K562 (cell line): ENCODE data around the gene CHST1.

Source experiments
- CTCF ChIP-seq, 3 experiments: IDR thresholded peaks in 2 of 3; conservative IDR thresholded peaks in 1 of 3; 2 replicates each; pipeline ENCODE4 v1.5.1; 2011 to 2012; ENCODE audit warnings: low read length in 3 of 3, mild to moderate bottlenecking in 3 of 3, control low read depth in 2 of 3, improper control_type of control experiment in 1 of 3, inconsistent platforms in 1 of 3, low read depth in 1 of 3, mixed read lengths in 1 of 3, moderate library complexity in 1 of 3; ENCODE audit not compliant: insufficient read depth in 2 of 3
- GATAD2B ChIP-seq: fragments of 450-650 bp; IDR thresholded peaks from 2 replicates; pipeline ENCODE4 v1.6.1; 2017; ENCODE audit warnings: mild to moderate bottlenecking, borderline replicate concordance
- IFI16 ChIP-seq: fragments of 250-450 bp; sonication (Bioruptor Pico); IDR thresholded peaks from 2 replicates; pipeline ENCODE4 v2.1.2; 2022; ENCODE audit warnings: mild to moderate bottlenecking, inconsistent platforms
- MAFK ChIP-seq: IDR thresholded peaks from 2 replicates; pipeline ENCODE4 v1.6.1; 2011; ENCODE audit warnings: low read length, improper control_type of control experiment
- MAX ChIP-seq: sonication (generic); formaldehyde crosslinking; IDR thresholded peaks from 2 replicates; pipeline ENCODE4 v1.9.0; 2022; ENCODE audit warnings: mild to moderate bottlenecking, missing genetic modification reagents
- ZNF232 ChIP-seq: sonication (generic); formaldehyde crosslinking; IDR thresholded peaks from 2 replicates; pipeline ENCODE4 v1.8.0; 2022; ENCODE audit warnings: mild to moderate bottlenecking, missing genetic modification reagents
- ZSCAN29 ChIP-seq: fragments of 450-650 bp; IDR thresholded peaks from 2 replicates; pipeline ENCODE4 v1.6.1; 2017

GRCh38 chr11:45660729-45661438 is 4.5 kb downstream of the CHST1 start:
- TF ChIP-seq ZNF232 (CRISPR knock-in tag) (no peak), MAX (CRISPR knock-in tag) (no peak), IFI16 (CRISPR knock-in tag) (no peak), CTCF (IDR thresholded peaks at IDR 0.05 in 2 of 3, conservative IDR thresholded peaks at IDR 0.05 in 1 of 3; ENCODE audit: insufficient read depth in 2 of 3, low read depth in 1 of 3, low read length in 3 of 3) (no peak), MAFK (no peak), ZSCAN29 (no peak), GATAD2B (no peak)
